Esophagus muscularis mucosa (tissue), 3 donors: ENCODE results near the gene ARRDC4.

Source experiments
- CTCF ChIP-seq, 3 experiments: fragments of 200-600 bp in 2 of 3; fragments of 450-650 bp in 1 of 3; sonication (generic) in 2 of 3; IDR thresholded peaks; one replicate each; pipeline ENCODE4 v1.5.1; 2017 to 2019; ENCODE audit warnings: antibody characterized with exemption in 3 of 3, mild to moderate bottlenecking in 2 of 3, moderate library complexity in 1 of 3
- POLR2AphosphoS5 ChIP-seq, 2 donors: sonication (generic); formaldehyde crosslinking; IDR thresholded peaks; one replicate each; pipeline ENCODE4 v1.6.1; 2017; ENCODE audit warnings: antibody characterized with exemption in 2 of 2

DNA sequence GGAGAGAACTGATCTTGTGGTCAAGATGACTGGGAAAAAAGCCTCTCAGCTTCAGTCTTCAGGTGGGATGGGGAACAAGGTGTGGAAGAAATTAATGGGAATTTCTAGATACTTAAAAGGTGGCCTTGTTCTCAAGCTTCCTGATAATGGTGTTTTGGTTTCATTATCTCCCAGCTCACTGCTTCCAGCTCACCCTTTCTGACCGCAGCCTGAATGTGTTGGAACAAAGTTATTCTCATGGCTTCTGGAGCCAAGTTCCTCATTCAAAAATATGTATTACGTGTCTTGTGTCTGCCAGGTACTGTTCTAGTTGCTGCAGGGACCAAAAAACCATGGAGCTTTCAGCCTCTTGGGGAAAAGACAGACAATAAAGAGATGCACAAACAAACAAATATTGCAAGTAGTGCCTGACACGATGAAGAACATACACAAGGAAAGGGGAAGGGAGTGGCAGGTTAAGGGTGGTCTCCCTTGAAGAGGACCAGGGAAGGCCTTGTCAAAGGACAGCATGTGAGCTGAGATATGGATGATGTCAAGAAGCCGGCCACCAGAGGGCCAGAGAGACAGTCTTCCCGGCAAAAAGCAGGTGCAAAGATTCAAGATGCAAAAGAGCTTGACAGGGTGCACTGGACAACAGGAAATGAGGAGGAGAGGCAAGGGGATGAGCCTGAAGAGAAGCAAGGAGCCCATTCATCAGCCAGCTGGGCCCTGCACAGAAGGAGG, 35.5 kb downstream of the ARRDC4 start:
- TF ChIP-seq CTCF (IDR thresholded peaks at IDR 0.05) = peak; percentile 27 to 46 (median 29)
- TF ChIP-seq POLR2AphosphoS5 (IDR thresholded peaks at IDR 0.05) = no peak
